HG03103 (cell line): ENCODE measurements around the gene TMSB10.
A peak's percentile ranks its signal among the peaks of the same experiment; 100 is the strongest.
"Not testable (repeated sequence)": the region's sequence is repeated elsewhere in the genome, so short reads cannot be mapped to it uniquely, and the experiment has no call there.

Experiments
- ATAC-seq: cut with Tn5 transposase; IDR thresholded peaks from one replicate; pipeline ENCODE4 v1.9.1; 2021; ENCODE audit warnings: low read depth; ENCODE audit not compliant: unreplicated experiment

TMSB10 gene

DNA sequence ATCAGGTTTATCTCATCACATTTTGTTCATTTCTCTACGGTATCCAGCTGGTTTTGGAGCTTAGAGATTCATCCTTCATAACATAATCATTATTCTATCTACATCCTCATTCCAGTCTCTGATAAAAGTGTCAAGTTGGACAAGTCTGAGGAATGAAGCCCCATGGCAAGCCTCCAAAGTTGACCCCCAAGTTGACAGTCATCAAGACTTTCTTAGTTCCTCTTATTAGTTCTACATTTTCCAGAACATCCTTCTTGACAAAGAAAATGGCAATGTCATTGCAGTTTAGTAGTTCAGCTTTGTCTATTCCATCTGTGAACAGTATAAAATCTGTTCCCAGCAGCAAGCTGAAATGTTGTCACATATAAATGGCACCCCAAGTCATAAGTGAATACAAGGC is 4.5 kb upstream of the TMSB10 start:
- no peak for ATAC-seq

GRCh38 chr2:84901593-84902120 is 3.8 kb upstream of the TMSB10 start:
- ATAC-seq = no peak

- ATAC-seq = no peak
Observed at GRCh38 chr2:84902526-84902925, 2.9 kb upstream of the TMSB10 start.

- ATAC-seq = no peak
Observed at GRCh38 chr2:84904151-84904550, 1.3 kb upstream of the TMSB10 start.

GRCh38 chr2:84904717-84905174 is 710 bp upstream of the TMSB10 start:
- ATAC-seq = no peak

GRCh38 chr2:84906108-84906899 is 848 bp downstream of the TMSB10 start:
- ATAC-seq = peak; percentile 15

- ATAC-seq = peak; percentile 37
Observed at GRCh38 chr2:84906900-84907714, 1.7 kb downstream of the TMSB10 start.

- ATAC-seq = no peak
Observed at GRCh38 chr2:84908948-84909713, 3.7 kb downstream of the TMSB10 start.

DNA sequence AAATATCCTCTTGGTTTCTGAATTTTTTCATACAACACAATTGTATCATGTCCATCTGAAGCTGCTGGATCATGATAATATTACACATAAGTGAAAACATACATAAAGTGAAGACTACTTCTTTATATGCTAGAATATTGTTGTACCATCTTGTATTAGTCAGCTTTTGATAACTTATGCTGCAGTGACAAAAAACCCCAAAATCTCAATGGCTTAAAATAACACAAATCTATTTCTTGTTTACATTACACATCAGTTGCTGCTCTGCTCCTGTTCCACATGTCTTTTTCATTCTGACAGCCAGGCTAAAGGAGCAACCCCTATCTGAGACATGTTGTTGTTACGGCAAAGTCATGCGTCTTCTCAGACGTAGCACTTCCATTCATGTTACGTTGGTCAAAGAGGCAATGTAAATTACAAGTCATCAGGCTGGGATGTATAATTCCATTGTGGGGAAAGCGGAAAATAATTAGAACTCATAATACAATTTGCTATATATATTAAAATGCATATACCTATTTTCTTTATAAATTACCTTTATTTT is 5.8 kb downstream of the TMSB10 start:
- ATAC-seq = no peak

- ATAC-seq = no peak
Observed at GRCh38 chr2:84912984-84913383, 7.5 kb downstream of the TMSB10 start.

GRCh38 chr2:84914334-84914733 is 8.9 kb downstream of the TMSB10 start:
- no peak for ATAC-seq

GRCh38 chr2:84915675-84916074 is 10.2 kb downstream of the TMSB10 start:
- ATAC-seq = not testable (repeated sequence)

- ATAC-seq = not testable (repeated sequence)
Observed at GRCh38 chr2:84917821-84918220, 12.4 kb downstream of the TMSB10 start.

GRCh38 chr2:84918430-84918829 is 13.0 kb downstream of the TMSB10 start:
- no peak for ATAC-seq

DNA sequence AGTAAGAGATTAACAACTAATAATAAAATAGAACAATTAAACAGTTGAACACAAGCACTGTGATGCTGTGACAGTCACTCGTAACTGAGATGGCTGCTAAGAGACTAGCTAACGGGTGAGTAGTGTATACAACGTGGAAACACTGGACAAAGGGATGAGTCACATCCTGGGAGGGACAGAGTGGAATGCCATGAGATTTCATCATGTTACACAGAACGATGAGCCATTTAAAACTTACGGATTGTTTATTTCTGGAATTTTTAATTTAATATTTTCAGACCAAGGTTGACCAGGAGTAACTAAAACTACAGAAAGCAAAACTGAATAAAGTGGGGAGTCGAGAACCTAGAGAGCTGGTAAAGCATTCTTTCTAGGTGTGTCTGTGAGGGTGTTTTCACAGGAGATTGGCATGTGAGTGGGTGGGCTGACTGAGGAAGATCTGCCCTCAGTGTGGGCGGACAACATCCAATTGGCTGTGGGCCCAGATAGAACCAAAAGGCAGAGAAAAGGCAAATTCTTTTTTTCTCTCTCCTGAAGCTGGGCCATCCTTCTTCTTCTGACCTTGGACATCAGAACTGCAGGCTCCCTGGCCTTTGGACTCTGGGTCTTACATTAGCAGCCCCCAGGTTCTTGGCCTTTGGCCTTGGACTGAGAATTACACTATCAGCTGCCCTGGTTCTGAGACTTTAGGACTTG is 14.6 kb downstream of the TMSB10 start:
- ATAC-seq = peak; percentile 38

DNA sequence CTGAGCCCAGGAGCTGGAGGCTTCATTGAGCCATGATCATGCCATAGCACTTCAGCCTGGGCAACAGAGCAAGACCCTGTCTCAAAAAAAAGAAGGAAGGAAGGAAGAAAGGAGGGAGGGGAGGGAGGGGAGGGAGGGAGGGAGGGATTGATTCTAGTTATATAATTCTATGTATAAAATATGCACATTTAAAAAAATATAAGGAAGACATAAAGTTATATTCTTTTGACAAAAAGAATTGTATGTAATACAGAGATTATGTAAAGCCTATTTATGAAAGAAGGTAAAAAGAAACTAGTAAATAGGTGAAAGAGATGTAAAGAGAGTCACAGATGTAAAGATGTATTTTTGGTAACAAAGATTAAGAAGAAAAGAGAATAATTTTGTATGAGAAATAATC is 17.6 kb downstream of the TMSB10 start:
- ATAC-seq = no peak

GRCh38 chr2:84924173-84925106 is 19.0 kb downstream of the TMSB10 start:
- no peak for ATAC-seq

GRCh38 chr2:84925336-84925723 is 19.9 kb downstream of the TMSB10 start:
- ATAC-seq = no peak
